ENCODE data around the gene RAB31. TPM values are rescaled to one million over a fixed set of nuclear protein-coding genes. Genes with fewer than 3 reads are reported as not detected.

The RAB31 gene
- total RNA-seq, 1 experiment from 2014 or later = 32.9 TPM

DNA sequence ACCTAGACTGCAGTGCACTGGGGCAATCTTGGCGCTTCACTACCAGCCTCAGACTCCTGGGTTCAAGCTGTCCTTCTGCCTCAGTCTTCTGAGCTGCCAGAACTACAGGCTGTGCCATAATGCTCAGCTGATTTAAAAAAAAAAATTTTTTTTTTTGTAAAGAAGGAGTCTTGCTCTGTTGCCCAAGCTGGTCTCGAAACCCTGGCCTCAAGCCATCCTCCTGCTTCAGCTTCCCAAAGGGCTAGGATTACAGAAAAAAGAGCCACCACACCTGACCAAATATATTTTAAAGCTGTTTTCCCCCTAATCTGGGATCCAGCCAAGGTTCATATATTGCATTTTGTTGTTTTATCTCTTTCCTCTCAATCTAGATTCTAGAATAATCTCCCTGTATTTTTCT is 82.2 kb downstream of the RAB31 start:
- POLR2A ChIA-PET = no interaction called here
- Mint-ChIP-seq H3K4me3 (no peak overlapping the region), H3K36me3 (peaks cover 6% of the 10 kb centered on the region), H3K9me3 (peaks cover 15% of the 10 kb centered on the region), H3K27me3 (ENCODE audit: low read depth) (no peaks in the 10 kb centered on the region), H3K4me1 (no peaks in the 10 kb centered on the region), H3K27ac (no peak overlapping the region)
- DNase-seq (ENCODE audit: low spot score) = no peak
- TF ChIP-seq CDX4 (CRISPR knock-in tag; IDR thresholded peaks at IDR 0.05; ENCODE audit: borderline replicate concordance) (no peak), SOX15 (CRISPR knock-in tag; IDR thresholded peaks at IDR 0.05) (no peak), FOXP1 (CRISPR knock-in tag; IDR thresholded peaks at IDR 0.05; ENCODE audit: borderline replicate concordance) (no peak), TCF7 (CRISPR knock-in tag; IDR thresholded peaks at IDR 0.05; ENCODE audit: low read depth) (no peak), ZNF232 (CRISPR knock-in tag; IDR thresholded peaks at IDR 0.05) (no peak), ARID4B (CRISPR knock-in tag; IDR thresholded peaks at IDR 0.05; ENCODE audit: borderline replicate concordance) (no peak), SMAD3 (CRISPR knock-in tag; IDR thresholded peaks at IDR 0.05; ENCODE audit: borderline replicate concordance) (no peak), JUN (CRISPR knock-in tag; IDR thresholded peaks at IDR 0.05) (no peak), ZNF138 (CRISPR knock-in tag; conservative IDR thresholded peaks at IDR 0.05) (no peak), PRDM15 (CRISPR knock-in tag; IDR thresholded peaks at IDR 0.05) (no peak), STAT6 (CRISPR knock-in tag; conservative IDR thresholded peaks at IDR 0.05; ENCODE audit: low read depth) (no peak)
- TF ChIP-seq, protein P1, sequence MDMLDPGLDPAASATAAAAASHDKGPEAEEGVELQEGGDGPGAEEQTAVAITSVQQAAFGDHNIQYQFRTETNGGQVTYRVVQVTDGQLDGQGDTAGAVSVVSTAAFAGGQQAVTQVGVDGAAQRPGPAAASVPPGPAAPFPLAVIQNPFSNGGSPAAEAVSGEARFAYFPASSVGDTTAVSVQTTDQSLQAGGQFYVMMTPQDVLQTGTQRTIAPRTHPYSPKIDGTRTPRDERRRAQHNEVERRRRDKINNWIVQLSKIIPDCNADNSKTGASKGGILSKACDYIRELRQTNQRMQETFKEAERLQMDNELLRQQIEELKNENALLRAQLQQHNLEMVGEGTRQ (CRISPR knock-in tag; IDR thresholded peaks at IDR 0.05) = no peak
- TF ChIP-seq, protein P2, sequence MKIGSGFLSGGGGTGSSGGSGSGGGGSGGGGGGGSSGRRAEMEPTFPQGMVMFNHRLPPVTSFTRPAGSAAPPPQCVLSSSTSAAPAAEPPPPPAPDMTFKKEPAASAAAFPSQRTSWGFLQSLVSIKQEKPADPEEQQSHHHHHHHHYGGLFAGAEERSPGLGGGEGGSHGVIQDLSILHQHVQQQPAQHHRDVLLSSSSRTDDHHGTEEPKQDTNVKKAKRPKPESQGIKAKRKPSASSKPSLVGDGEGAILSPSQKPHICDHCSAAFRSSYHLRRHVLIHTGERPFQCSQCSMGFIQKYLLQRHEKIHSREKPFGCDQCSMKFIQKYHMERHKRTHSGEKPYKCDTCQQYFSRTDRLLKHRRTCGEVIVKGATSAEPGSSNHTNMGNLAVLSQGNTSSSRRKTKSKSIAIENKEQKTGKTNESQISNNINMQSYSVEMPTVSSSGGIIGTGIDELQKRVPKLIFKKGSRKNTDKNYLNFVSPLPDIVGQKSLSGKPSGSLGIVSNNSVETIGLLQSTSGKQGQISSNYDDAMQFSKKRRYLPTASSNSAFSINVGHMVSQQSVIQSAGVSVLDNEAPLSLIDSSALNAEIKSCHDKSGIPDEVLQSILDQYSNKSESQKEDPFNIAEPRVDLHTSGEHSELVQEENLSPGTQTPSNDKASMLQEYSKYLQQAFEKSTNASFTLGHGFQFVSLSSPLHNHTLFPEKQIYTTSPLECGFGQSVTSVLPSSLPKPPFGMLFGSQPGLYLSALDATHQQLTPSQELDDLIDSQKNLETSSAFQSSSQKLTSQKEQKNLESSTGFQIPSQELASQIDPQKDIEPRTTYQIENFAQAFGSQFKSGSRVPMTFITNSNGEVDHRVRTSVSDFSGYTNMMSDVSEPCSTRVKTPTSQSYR (CRISPR knock-in tag; IDR thresholded peaks at IDR 0.05) = no peak
- TF ChIP-seq, protein P3, sequence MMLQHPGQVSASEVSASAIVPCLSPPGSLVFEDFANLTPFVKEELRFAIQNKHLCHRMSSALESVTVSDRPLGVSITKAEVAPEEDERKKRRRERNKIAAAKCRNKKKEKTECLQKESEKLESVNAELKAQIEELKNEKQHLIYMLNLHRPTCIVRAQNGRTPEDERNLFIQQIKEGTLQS (CRISPR knock-in tag; conservative IDR thresholded peaks at IDR 0.05) = no peak
- TF ChIP-seq, protein P4, sequence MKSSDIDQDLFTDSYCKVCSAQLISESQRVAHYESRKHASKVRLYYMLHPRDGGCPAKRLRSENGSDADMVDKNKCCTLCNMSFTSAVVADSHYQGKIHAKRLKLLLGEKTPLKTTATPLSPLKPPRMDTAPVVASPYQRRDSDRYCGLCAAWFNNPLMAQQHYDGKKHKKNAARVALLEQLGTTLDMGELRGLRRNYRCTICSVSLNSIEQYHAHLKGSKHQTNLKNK (CRISPR knock-in tag; IDR thresholded peaks at IDR 0.05) = no peak
- TF ChIP-seq, protein P5, sequence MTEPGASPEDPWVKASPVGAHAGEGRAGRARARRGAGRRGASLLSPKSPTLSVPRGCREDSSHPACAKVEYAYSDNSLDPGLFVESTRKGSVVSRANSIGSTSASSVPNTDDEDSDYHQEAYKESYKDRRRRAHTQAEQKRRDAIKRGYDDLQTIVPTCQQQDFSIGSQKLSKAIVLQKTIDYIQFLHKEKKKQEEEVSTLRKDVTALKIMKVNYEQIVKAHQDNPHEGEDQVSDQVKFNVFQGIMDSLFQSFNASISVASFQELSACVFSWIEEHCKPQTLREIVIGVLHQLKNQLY (CRISPR knock-in tag; IDR thresholded peaks at IDR 0.05) = no peak
- ATAC-seq = no peak
- CTCF ChIA-PET = interaction anchor here (0.9 to 1.0 kb wide), 2 partner anchors 12 to 214 kb away, joined by 3 to 4 read pairs; no protein-coding TSS in a partner anchor

All from WTC11 (cell line).